GM12878 (cell line): ENCODE data around the gene EMILIN3. TPM values are rescaled to one million over a fixed set of nuclear protein-coding genes. Genes with fewer than 3 reads are reported as not detected.

Source experiments
- ATAC-seq: fragments of 200-7000 bp; cut with Tn5 transposase; 3 replicates; pipeline ENCODE4 v1.9.1; 2020; ENCODE audit warnings: mild to moderate bottlenecking, moderate library complexity
- BruUV-seq: library from RNA; stranded (reverse); fragments of 400-500 nt; replicated peaks from 2 replicates; lab custom pipeline; 2021; lab: Mats Ljungman, UMichigan
- CTCF ChIA-PET: fragments of 300-600 bp; sonication (Branson Sonifier 250); formaldehyde crosslinking; extraction: SDS; loops from one replicate; lab custom pipeline; 2021; ENCODE audit warnings: inconsistent platforms; lab: Yijun Ruan, JAX
- POLR2A ChIA-PET: fragments of 350-600 bp; formaldehyde crosslinking; extraction: SDS; loops from one replicate; lab custom pipeline; 2021; ENCODE audit warnings: inconsistent platforms; lab: Charles Lee
- RAD21 ChIA-PET: fragments of 300-600 bp; sonication (Branson Sonifier 250); formaldehyde crosslinking; loops from one replicate; lab custom pipeline; 2023; ENCODE audit warnings: antibody characterized with exemption; ENCODE audit not compliant: unreplicated experiment; lab: Charles Lee
- SMC1A ChIA-PET: fragments of 300-600 bp; sonication (Branson Sonifier 250); formaldehyde crosslinking; loops from one replicate; lab custom pipeline; 2023; ENCODE audit not compliant: unreplicated experiment, uncharacterized antibody; lab: Charles Lee
- DNase-seq: peaks from one replicate; pipeline ENCODE4 v3.0.0-alpha.2; 2011; ENCODE audit warnings: low read depth, low spot score
- FAIRE-seq: peaks from 3 replicates; lab custom pipeline; 2011; peaks lifted over from hg19 to GRCh38; lab: Jason Lieb, UNC
- H2AFZ ChIP-seq: 2 replicates; pipeline ENCODE4 v1.6.0; 2011; ENCODE audit warnings: low read depth, low read length, control low read depth; ENCODE audit not compliant: control insufficient read depth
- H3K27ac ChIP-seq: 2 replicates; pipeline ENCODE4 v1.5.1; 2011; ENCODE audit warnings: control low read depth; ENCODE audit not compliant: control insufficient read depth, insufficient read depth
- H3K27me3 ChIP-seq, 2 experiments: replicated peaks in 1 of 2; 2 replicates each; pipeline versions ENCODE4 v1.6.0 to v1.6.1; 2011; ENCODE audit warnings: low read length in 1 of 2; ENCODE audit not compliant: control insufficient read depth in 2 of 2, insufficient read depth in 2 of 2
- H3K36me3 ChIP-seq, 2 experiments: 2 replicates each; pipeline ENCODE4 v1.5.1; 2011; ENCODE audit warnings: low read length in 1 of 2; ENCODE audit not compliant: control insufficient read depth in 2 of 2, insufficient read depth in 2 of 2
- H3K4me1 ChIP-seq: 2 replicates; pipeline ENCODE4 v1.6.1; 2011; ENCODE audit warnings: mild to moderate bottlenecking, low read length, moderate library complexity, mixed read lengths; ENCODE audit not compliant: control insufficient read depth, insufficient read depth
- H3K4me2 ChIP-seq: 2 replicates; pipeline ENCODE4 v1.6.0; 2011; ENCODE audit warnings: control low read depth; ENCODE audit not compliant: control insufficient read depth, insufficient read depth
- H3K4me3 ChIP-seq: fragments of 200-600 bp; sonication (generic); 2 replicates; pipeline ENCODE4 v1.5.1; 2016
- H3K79me2 ChIP-seq: 2 replicates; pipeline ENCODE4 v1.6.0; 2011; ENCODE audit warnings: low read length; ENCODE audit not compliant: control insufficient read depth, insufficient read depth
- H3K9ac ChIP-seq: 2 replicates; pipeline ENCODE4 v1.8.0; 2011; ENCODE audit warnings: low read length, control low read depth, mixed read lengths; ENCODE audit not compliant: control insufficient read depth, insufficient read depth
- H3K9me3 ChIP-seq: replicated peaks from 3 replicates; pipeline ENCODE4 v1.5.1; 2011; ENCODE audit warnings: mild to moderate bottlenecking, low read length; ENCODE audit not compliant: control insufficient read depth, insufficient read depth
- H4K20me1 ChIP-seq: 2 replicates; pipeline ENCODE4 v1.6.0; 2011; ENCODE audit not compliant: control insufficient read depth, insufficient read depth
- CHD1 ChIP-seq: IDR thresholded peaks from 2 replicates; pipeline ENCODE4 v1.6.1; 2012; ENCODE audit warnings: low read depth, low read length, improper control_type of control experiment
- DPF2 ChIP-seq: fragments of 450-650 bp; IDR thresholded peaks from 2 replicates; pipeline ENCODE4 v1.6.1; 2017; ENCODE audit warnings: mild to moderate bottlenecking
- MEF2B ChIP-seq: fragments of 450-650 bp; IDR thresholded peaks from 2 replicates; pipeline ENCODE4 v1.6.1; 2018; ENCODE audit warnings: mild to moderate bottlenecking, moderate library complexity; ENCODE audit not compliant: partially characterized antibody, poor library complexity, severe bottlenecking
- MTA3 ChIP-seq: IDR thresholded peaks from 2 replicates; pipeline ENCODE4 v1.6.1; 2012; ENCODE audit warnings: low read length, inconsistent platforms, borderline replicate concordance
- NFYB ChIP-seq: IDR thresholded peaks from 2 replicates; pipeline ENCODE4 v1.6.1; 2011; ENCODE audit warnings: low read depth, mild to moderate bottlenecking, low read length, improper control_type of control experiment, moderate library complexity; ENCODE audit not compliant: insufficient read depth
- PAX5 ChIP-seq: IDR thresholded peaks from 2 replicates; pipeline ENCODE4 v1.6.1; 2011; ENCODE audit warnings: low read depth, low read length, borderline replicate concordance
- RUNX3 ChIP-seq: IDR thresholded peaks from 2 replicates; pipeline ENCODE4 v1.6.1; 2012; ENCODE audit warnings: low read length, inconsistent platforms
- SIN3A ChIP-seq: IDR thresholded peaks from 2 replicates; pipeline ENCODE4 v1.6.1; 2012; ENCODE audit warnings: low read depth, low read length, improper control_type of control experiment
- SIX5 ChIP-seq: IDR thresholded peaks from 2 replicates; pipeline ENCODE4 v1.6.1; 2011; ENCODE audit warnings: mild to moderate bottlenecking, low read depth, low read length, moderate library complexity; ENCODE audit not compliant: severe bottlenecking
- SRF ChIP-seq, 2 experiments: IDR thresholded peaks; 2 replicates each; pipeline ENCODE4 v1.6.1; 2011; ENCODE audit warnings: low read depth in 2 of 2, low read length in 2 of 2, mild to moderate bottlenecking in 1 of 2, moderate library complexity in 1 of 2
- ZNF217 ChIP-seq: fragments of 450-650 bp; IDR thresholded peaks from 2 replicates; pipeline ENCODE4 v1.6.1; 2017; ENCODE audit warnings: antibody characterized with exemption, mild to moderate bottlenecking
- WGBS: methylation state at CpG from one replicate; pipeline ENCODE4 v1.1.6; 2016; ENCODE audit warnings: low lambda C conversion rate; ENCODE audit not compliant: insufficient replicate concordance, insufficient coverage; ENCODE audit errors: missing lambda C conversion rate; 5-methylcytosine and 5-hydroxymethylcytosine counted together
- in situ Hi-C: fragments of 300-500 bp; cut with MboI; formaldehyde crosslinking; loops from 9 replicates; pipeline ENCODE4 v1.14.3; 2018; ENCODE audit warnings: mixed read lengths
- intact Hi-C: fragments of 100-400 bp; cut with micrococcal nuclease; formaldehyde crosslinking; loops from one replicate; pipeline ENCODE4 v1.14.2; 2022; ENCODE audit not compliant: unreplicated experiment
- polyA plus RNA-seq, 11 experiments: library from polyadenylated mRNA; depleted of rRNA in 4 of 11; unstranded in 6 of 11; stranded (reverse) in 5 of 11; fragments of >200 nt; fragmentation: Nextera tagmentation in 4 of 11; fragmentation: Illumina TruSeq in 1 of 11; extraction: Ambion mirVana in 4 of 11; extraction: Trizol in 1 of 11; gene quantifications; 1 replicate in 1 of 11; 2 replicates in 10 of 11; pipeline versions ENCODE4 v1.2.1 to v1.2.3, GENCODE V29; 2011 to 2016; ENCODE audit warnings: inconsistent platforms in 2 of 11, missing spikeins in 2 of 11, low read depth in 1 of 11
- total RNA-seq, 4 experiments: library from RNA; depleted of rRNA in 3 of 4; stranded (reverse); fragments of >200 nt in 3 of 4; fragmentation: Illumina TruSeq in 1 of 4; extraction: Trizol in 1 of 4; gene quantifications; 2 replicates each; pipeline versions ENCODE4 v1.2.1 to v1.2.3, GENCODE V29; 2013 to 2021
- TF ChIP-seq, protein P1 (sequence below): fragments of 450-650 bp; IDR thresholded peaks from 2 replicates; pipeline ENCODE4 v1.6.1; 2017; ENCODE audit warnings: low read depth, mild to moderate bottlenecking, moderate library complexity
- TF ChIP-seq, protein P2 (sequence below): fragments of 450-650 bp; IDR thresholded peaks from 2 replicates; pipeline ENCODE4 v1.6.1; 2017; ENCODE audit warnings: mild to moderate bottlenecking

Gene EMILIN3
- total and polyA plus RNA-seq, 10 of the 15 experiments (the other 5 are each of a cell fraction or from before 2014, with no cell fraction given) = not detected

DNA sequence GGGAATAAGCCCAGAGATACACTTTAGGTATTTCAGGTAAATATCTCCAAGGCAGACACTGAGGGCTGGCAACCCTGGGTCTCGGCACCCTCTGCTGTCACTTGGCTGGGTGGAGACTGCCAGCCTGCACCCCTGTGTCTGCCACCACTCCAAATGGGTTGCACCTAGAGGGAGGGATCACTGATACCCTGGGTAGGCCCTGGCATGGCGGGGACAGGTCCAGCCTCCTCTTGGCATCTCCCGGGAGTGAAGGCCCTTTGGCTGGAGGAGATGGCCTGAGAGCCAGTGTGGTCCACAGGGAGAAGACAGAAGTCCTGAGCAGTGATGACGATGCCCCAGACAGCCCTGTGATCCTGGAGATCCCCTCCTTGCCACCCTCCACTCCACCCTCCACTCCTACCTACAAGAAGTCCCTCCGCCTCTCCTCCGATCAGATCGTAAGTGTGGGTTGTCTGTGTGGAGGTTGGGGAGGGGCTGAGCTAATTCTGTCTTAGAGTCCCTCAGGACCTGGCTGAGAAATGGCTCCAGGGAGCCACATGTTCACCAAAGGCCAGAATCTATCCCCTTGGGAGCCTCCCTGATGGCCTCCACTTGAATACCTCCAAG lies 10.9 kb downstream of the EMILIN3 start:
- POLR2A ChIA-PET = no interaction called here
- TF ChIP-seq SRF (IDR thresholded peaks at IDR 0.05; ENCODE audit: low read depth in 2 of 2, low read length in 2 of 2) (no peak), MEF2B (no peak), NFYB (no peak), RUNX3 (no peak), SIN3A (no peak), PAX5 (no peak), DPF2 (no peak), SIX5 (no peak), ZNF217 (no peak), CHD1 (no peak), MTA3 (no peak)
- TF ChIP-seq, protein P1, sequence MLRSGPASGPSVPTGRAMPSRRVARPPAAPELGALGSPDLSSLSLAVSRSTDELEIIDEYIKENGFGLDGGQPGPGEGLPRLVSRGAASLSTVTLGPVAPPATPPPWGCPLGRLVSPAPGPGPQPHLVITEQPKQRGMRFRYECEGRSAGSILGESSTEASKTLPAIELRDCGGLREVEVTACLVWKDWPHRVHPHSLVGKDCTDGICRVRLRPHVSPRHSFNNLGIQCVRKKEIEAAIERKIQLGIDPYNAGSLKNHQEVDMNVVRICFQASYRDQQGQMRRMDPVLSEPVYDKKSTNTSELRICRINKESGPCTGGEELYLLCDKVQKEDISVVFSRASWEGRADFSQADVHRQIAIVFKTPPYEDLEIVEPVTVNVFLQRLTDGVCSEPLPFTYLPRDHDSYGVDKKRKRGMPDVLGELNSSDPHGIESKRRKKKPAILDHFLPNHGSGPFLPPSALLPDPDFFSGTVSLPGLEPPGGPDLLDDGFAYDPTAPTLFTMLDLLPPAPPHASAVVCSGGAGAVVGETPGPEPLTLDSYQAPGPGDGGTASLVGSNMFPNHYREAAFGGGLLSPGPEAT = no peak
- TF ChIP-seq, protein P2, sequence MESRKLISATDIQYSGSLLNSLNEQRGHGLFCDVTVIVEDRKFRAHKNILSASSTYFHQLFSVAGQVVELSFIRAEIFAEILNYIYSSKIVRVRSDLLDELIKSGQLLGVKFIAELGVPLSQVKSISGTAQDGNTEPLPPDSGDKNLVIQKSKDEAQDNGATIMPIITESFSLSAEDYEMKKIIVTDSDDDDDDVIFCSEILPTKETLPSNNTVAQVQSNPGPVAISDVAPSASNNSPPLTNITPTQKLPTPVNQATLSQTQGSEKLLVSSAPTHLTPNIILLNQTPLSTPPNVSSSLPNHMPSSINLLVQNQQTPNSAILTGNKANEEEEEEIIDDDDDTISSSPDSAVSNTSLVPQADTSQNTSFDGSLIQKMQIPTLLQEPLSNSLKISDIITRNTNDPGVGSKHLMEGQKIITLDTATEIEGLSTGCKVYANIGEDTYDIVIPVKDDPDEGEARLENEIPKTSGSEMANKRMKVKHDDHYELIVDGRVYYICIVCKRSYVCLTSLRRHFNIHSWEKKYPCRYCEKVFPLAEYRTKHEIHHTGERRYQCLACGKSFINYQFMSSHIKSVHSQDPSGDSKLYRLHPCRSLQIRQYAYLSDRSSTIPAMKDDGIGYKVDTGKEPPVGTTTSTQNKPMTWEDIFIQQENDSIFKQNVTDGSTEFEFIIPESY = no peak
- no peaks in the 10 kb centered on the region for H3K4me1 ChIP-seq
- no peak for DNase-seq
- no peaks in the 10 kb centered on the region for H3K9me3 ChIP-seq
- no peak for FAIRE-seq
- no peak overlapping the region for H3K9ac ChIP-seq
- no peak overlapping the region for H3K27ac ChIP-seq
- CTCF ChIA-PET = interaction anchor here (1.0 kb wide), 1 partner anchor 16 kb away, joined by 4 read pairs; the partner anchor contains the start of gene LPIN3
- SMC1A ChIA-PET = no interaction called here
- intact Hi-C loops = no loop called here
- RAD21 ChIA-PET = no interaction called here
- no peak overlapping the region for H2AFZ ChIP-seq
- no peaks in the 10 kb centered on the region for H3K79me2 ChIP-seq
- in situ Hi-C loops = no loop called here
- no TSS peak for BruUV-seq
- WGBS = 72% methylated on average over 7 of the region's 7 CpGs
- H4K20me1 ChIP-seq = no peaks in the 10 kb centered on the region
- H3K36me3 ChIP-seq = no peaks in the 10 kb centered on the region
- no peaks in the 10 kb centered on the region; a peak in 1 of 4 replicates for H3K27me3 ChIP-seq
- ATAC-seq = no peak
- H3K4me2 ChIP-seq = no peak overlapping the region
- no peak overlapping the region for H3K4me3 ChIP-seq
